Pancreas (tissue), 10 donors: Measurements from ENCODE around the gene AOAH. TPM values are rescaled to one million over a fixed set of nuclear protein-coding genes. Genes with fewer than 3 reads are reported as not detected.

ENCODE experiments used
- ATAC-seq, 4 donors: fragments of 200-7000 bp; cut with Tn5 transposase; one replicate each; pipeline versions ENCODE4 v1.8.0 to v1.9.1; 2020; ENCODE audit warnings: mild to moderate bottlenecking in 4 of 4, moderate library complexity in 4 of 4
- DNase-seq, 6 donors: peaks; one replicate each; pipeline ENCODE4 v3.0.0-alpha.2; 2020
- FAIRE-seq: peaks from 2 replicates; lab custom pipeline; 2012; peaks lifted over from hg19 to GRCh38; lab: Jason Lieb, UNC
- H3K27ac ChIP-seq, 4 donors: fragments of 200-600 bp; sonication (generic); 1 replicate in 3 of 4; 2 replicates in 1 of 4; pipeline versions ENCODE4 v1.5.0 to v1.8.0; 2020
- H3K27me3 ChIP-seq, 4 donors: fragments of 200-600 bp; one replicate each; pipeline ENCODE4 v1.8.0; 2021
- H3K36me3 ChIP-seq, 3 donors: fragments of 200-600 bp; sonication (generic) in 1 of 3; one replicate each; pipeline versions ENCODE4 v1.5.0 to v1.8.0; 2020 to 2021
- H3K4me1 ChIP-seq, 3 donors: fragments of 200-600 bp; one replicate each; pipeline ENCODE4 v1.8.0; 2021
- H3K4me3 ChIP-seq, 4 donors: fragments of 200-600 bp; sonication (generic) in 2 of 4; one replicate each; pipeline versions ENCODE4 v1.5.0 to v1.8.0; 2020 to 2021
- H3K9me3 ChIP-seq, 4 donors: fragments of 200-600 bp; one replicate each; pipeline ENCODE4 v1.8.0; 2021
- CTCF ChIP-seq, 4 donors: fragments of 200-600 bp; sonication (generic) in 3 of 4; IDR thresholded peaks; one replicate each; pipeline versions ENCODE4 v1.5.0 to v1.8.0; 2021; ENCODE audit warnings: antibody characterized with exemption in 4 of 4
- WGBS, 2 donors: extraction: QIAGEN DNeasy Blood & Tissue Kit; methylation state at CpG; one replicate each; pipeline ENCODE4 v1.1.7; 2013; 5-methylcytosine and 5-hydroxymethylcytosine counted together
- intact Hi-C, 3 donors: fragments of 100-400 bp; cut with DNase I; formaldehyde crosslinking; loops; one replicate each; pipeline versions ENCODE4 v1.11.1 to v1.14.2; 2022
- polyA plus RNA-seq, 2 donors: library from polyadenylated mRNA; stranded (reverse); fragments of 200-250 nt; gene quantifications; one replicate each; pipeline ENCODE4 v1.2.3, GENCODE V29; 2013
- total RNA-seq, 6 donors: library from RNA; stranded (reverse); fragmentation: NEBNext Ultra II Directional in 4 of 6; extraction: Animal tissue kit (Norgen Biotek cat#: 25700) in 4 of 6; gene quantifications; one replicate each; pipeline versions ENCODE4 v1.2.1 to v1.2.4, GENCODE V29; 2021 to 2023
- donor health status: healthy with polysubstance abuse.
- donor health status: DM: no; HTN: no; CAD: no; lungs with moderate emphysema.
- donor health status: DM: no; HTN: no; CAD: no.
- donor health status: control.
- donor health status: control.
- donor health status: Bipolar disorder and iron deficiency.
- donor health status: DM: yes; HTN: yes; CAD: no.
- donor health status: DM: no; HTN: no; CAD: no.
- donor health status: DM: no; HTN: no; CAD: no.
- donor health status: DM: yes; HTN: yes; CAD: no.

The AOAH gene
- total and polyA plus RNA-seq, 8 donors = 0.79 to 9.0 (median 2.1) TPM

GRCh38 chr7:36730046-36730445 is 5.8 kb upstream of the AOAH start:
- H3K27ac ChIP-seq = no peak overlapping the region
- H3K27me3 ChIP-seq = no peaks in the 10 kb centered on the region
- H3K4me3 ChIP-seq = no peak overlapping the region
- no peak for ATAC-seq
- WGBS, 2 donors = 94 to 97% methylated on average over 2 of the region's 2 CpGs
- DNase-seq = no peak
- no peak for FAIRE-seq
- H3K36me3 ChIP-seq = no peaks in the 10 kb centered on the region
- H3K9me3 ChIP-seq = no peaks in the 10 kb centered on the region
- no peaks in the 10 kb centered on the region for H3K4me1 ChIP-seq
- no peak for TF ChIP-seq CTCF (IDR thresholded peaks at IDR 0.05)
- intact Hi-C loops = no loop called here

DNA sequence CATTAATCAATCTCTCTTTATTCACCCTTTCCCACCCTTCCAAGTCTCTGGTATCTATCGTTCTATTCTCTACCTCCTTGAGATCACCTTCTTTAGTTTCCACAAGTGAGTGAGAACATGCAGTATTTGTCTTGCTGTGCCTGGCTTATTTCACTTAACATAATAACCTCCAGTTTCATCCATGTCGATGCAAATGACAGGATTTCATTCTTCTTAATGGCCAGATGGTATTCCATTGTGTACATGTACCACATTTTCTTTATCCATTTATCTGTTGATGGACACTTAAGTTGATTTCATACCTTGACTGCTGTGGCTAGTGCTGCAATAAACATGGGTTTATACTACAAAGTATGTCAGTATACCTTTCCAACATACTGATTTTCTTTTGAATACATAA is 3.8 kb upstream of the AOAH start:
- 87 to 89% methylated on average over 2 of the region's 2 CpGs for WGBS, 2 donors
- no peak for TF ChIP-seq CTCF (IDR thresholded peaks at IDR 0.05)
- no peak overlapping the region for H3K4me3 ChIP-seq
- DNase-seq (no peak), ATAC-seq (no peak), FAIRE-seq (no peak)
- no peaks in the 10 kb centered on the region for H3K9me3 ChIP-seq
- no peaks in the 10 kb centered on the region for H3K36me3 ChIP-seq
- no peaks in the 10 kb centered on the region for H3K27me3 ChIP-seq
- intact Hi-C loops = no loop called here
- H3K27ac ChIP-seq = no peak overlapping the region
- peaks cover 0 to 2% (median 0%) of the 10 kb centered on the region in 3 donors for H3K4me1 ChIP-seq

DNA sequence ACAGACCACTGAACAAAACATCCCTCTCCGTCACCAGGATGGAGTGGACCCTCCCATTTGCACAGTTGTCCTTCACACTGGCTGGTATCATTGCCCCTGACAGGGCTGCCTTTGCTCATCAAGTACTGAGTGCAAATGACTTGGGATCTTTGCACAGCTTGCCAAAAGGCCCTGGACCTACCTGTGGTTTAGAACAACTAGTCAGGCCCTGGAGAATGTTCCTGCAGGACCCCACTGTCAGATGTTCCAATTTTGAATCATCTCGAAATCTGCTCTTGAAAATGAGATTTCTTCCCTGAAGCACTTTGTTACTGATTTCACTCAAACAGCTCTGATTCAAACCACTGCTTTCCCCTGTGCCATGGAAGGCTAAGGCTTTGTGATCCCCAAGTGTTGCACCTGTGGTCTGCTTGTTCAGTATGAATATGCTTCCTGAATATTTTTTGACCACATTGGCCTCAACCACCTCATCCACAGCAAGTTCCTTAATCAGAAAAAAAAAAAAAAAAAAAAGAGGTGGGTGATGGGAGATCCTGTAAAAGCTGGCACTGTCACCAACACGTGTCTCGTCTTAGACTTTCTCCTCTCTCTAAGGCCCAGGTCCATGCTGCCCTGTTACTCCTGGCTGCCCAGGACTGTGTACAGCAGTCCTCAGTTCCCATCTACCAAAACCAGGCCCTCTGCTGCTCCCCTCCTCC is 2.7 kb upstream of the AOAH start:
- ATAC-seq (peak in 1 of 4 donors; percentile 31), DNase-seq (no peak), FAIRE-seq (no peak)
- no peak for TF ChIP-seq CTCF (IDR thresholded peaks at IDR 0.05)
- Histone ChIP-seq H3K4me3 (no peak overlapping the region), H3K4me1 (peaks cover 0 to 2% (median 0%) of the 10 kb centered on the region in 3 donors), H3K9me3 (no peaks in the 10 kb centered on the region), H3K27ac (no peak overlapping the region), H3K36me3 (no peaks in the 10 kb centered on the region), H3K27me3 (no peaks in the 10 kb centered on the region)
- WGBS, 2 donors = 69 to 84% methylated on average over 4 of the region's 4 CpGs
- intact Hi-C loops = no loop called here

DNA sequence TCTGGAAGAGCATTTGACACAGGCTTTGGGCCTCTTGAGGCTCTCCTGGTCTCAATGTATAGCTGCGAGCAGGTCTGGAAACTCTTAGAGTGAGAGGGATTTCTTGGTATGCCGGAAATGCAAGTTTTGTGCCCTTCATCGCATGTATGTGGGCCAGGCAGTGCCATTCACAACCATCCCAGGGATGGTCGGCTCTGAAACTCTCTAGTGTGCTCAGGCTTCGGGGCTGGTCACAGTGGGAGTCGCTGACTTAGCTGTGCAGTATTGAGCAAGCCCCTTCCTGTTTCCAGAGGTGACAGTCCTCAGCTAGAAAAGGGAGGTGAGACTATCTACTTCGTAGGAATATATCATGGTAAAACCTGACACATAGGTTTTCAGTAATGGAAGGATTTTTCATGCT is 2.0 kb upstream of the AOAH start:
- no peak for TF ChIP-seq CTCF (IDR thresholded peaks at IDR 0.05)
- H3K27ac ChIP-seq = no peak overlapping the region
- peaks cover 0 to 2% (median 0%) of the 10 kb centered on the region in 3 donors for H3K4me1 ChIP-seq
- no peaks in the 10 kb centered on the region for H3K9me3 ChIP-seq
- 90 to 92% methylated on average over 7 of the region's 7 CpGs for WGBS, 2 donors
- no peaks in the 10 kb centered on the region for H3K27me3 ChIP-seq
- ATAC-seq = peak in 1 of 4 donors; percentile 46
- FAIRE-seq = no peak
- intact Hi-C loops = no loop called here
- H3K36me3 ChIP-seq = no peaks in the 10 kb centered on the region
- DNase-seq = no peak
- no peak overlapping the region for H3K4me3 ChIP-seq

GRCh38 chr7:36724996-36725395 is 702 bp upstream of the AOAH start:
- no peak for TF ChIP-seq CTCF (IDR thresholded peaks at IDR 0.05)
- Histone ChIP-seq H3K4me1 (peaks cover 0 to 2% (median 0%) of the 10 kb centered on the region in 3 donors), H3K27me3 (no peaks in the 10 kb centered on the region), H3K4me3 (no peak overlapping the region), H3K9me3 (no peaks in the 10 kb centered on the region), H3K27ac (no peak overlapping the region), H3K36me3 (no peaks in the 10 kb centered on the region)
- FAIRE-seq (no peak), ATAC-seq (no peak), DNase-seq (no peak)
- intact Hi-C loops = no loop called here
- 50 to 53% methylated on average over 2 of the region's 2 CpGs for WGBS, 2 donors
